HG02970 (cell line): ENCODE results near the gene S100A13.
"Not testable (repeated sequence)": the region's sequence is repeated elsewhere in the genome, so short reads cannot be mapped to it uniquely, and the experiment has no call there.

Source experiments
- ATAC-seq: cut with Tn5 transposase; IDR thresholded peaks from one replicate; pipeline ENCODE4 v1.9.1; 2021; ENCODE audit warnings: mild to moderate bottlenecking, moderate library complexity, moderate number of reproducible peaks; ENCODE audit not compliant: unreplicated experiment, low FRiP score

The S100A13 gene

DNA sequence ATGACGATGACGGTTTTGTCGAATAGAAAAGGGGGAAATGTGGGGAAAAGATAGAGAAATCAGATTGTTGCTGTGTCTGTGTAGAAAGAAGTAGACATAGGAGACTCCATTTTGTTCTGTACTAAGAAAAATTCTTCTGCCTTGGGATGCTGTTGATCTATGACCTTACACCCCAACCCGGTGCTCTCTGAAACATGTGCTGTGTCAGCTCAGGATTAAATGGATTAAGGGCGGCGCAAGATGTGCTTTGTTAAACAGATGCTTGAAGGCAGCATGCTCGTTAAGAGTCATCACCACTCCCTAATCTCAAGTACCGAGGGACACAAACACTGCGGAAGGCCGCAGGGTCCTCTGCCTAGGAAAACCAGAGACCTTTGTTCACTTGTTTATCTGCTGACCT lies 51.8 kb downstream of the S100A13 start:
- ATAC-seq = not testable (repeated sequence)

DNA sequence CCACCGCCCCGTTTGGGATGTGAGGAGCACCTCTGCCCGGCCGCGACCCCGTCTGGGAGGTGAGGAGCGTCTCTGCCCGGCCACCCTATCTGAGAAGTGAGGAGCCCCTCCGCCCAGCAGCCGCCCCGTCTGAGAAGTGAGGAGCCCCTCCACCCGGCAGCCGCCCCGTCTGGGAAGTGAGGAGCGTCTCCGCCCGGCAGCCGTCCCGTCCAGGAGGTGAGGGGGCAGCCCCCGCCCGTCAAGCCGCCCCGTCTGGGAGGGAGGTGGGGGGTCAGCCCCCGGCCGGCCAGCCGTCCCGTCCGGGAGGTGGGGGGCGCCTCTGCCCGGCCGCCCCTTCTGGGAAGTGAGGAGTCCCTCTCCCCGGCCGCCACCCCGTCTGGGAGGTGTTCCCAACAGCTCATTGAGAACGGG lies 52.2 kb downstream of the S100A13 start:
- not testable (repeated sequence) for ATAC-seq

- ATAC-seq = no peak
These were observed 54.0 kb downstream of the S100A13 start for GRCh38 chr1:153573351-153573750.

- ATAC-seq = peak; percentile 55
These were observed 54.7 kb downstream of the S100A13 start for GRCh38 chr1:153572569-153573015.

DNA sequence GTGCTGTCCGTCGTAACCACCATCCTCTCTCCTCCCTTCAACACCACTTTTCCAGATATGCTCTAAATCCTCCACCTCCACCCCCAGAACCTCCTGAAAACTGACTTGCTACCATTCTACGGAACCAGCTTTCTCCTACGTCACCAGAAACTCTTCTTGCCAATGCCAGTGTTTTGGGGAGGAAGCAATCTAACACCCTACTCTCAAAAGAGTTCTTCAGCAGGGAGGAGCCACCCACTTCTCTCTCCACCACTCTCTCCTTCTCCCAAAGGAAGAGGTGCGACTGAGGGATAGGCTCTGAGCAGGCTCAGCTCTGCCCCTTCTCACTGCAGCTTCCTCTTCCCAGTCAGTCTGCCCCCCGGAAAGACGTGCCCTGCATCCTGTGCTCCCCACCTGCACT lies 55.6 kb downstream of the S100A13 start:
- no peak for ATAC-seq

DNA sequence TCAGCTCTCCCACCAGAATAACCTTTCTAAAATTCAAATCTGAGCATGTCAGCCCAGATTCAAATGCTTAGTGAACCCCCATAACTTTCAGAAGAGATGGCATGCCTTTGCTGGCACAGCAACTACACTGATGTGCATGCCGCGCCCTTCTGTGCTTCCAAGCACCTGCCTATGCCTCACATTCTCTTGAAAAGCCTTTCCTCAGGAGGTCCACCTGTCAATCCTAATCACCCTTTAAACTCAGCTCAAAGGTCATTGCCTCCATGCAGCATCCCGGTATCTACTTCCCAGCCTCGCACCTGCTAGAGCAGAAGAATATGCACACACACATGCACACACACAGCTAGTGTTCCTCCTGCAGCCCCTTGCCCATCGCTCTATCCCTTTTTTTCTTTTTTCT lies 56.4 kb downstream of the S100A13 start:
- ATAC-seq = no peak

GRCh38 chr1:153569465-153569864 lies 57.8 kb downstream of the S100A13 start:
- no peak for ATAC-seq
